ENCODE data around the gene ARID5B.

The ARID5B gene

DNA sequence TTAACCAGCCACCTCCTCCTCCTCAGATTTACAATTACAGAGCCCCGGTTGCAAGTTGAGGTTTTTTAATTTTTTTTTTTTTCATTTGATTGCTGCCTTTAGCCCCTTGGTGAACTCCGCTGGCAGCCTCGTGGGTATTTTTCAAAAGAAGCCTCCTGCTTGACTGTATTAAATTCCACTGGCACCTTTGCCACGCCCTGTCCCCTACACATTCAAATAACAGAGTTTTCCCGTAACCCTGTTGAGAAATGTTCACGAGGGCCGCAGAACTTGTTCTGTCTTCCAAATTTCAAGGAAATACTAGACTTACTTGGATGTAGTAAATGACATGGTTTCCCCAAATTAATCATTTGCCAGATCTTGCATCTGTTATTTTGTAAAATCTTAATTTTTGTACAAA is 167.0 kb downstream of the ARID5B start:
- Histone ChIP-seq H3K36me3 (replicated peaks; ENCODE audit: insufficient read depth, low read length) (peaks cover 20% of the 10 kb centered on the region), H3K4me2 (ENCODE audit: low read depth, low read length) (no peak overlapping the region), H3K27me3 (replicated peaks; ENCODE audit: insufficient read depth, low read length) (no peaks in the 10 kb centered on the region)

DNA sequence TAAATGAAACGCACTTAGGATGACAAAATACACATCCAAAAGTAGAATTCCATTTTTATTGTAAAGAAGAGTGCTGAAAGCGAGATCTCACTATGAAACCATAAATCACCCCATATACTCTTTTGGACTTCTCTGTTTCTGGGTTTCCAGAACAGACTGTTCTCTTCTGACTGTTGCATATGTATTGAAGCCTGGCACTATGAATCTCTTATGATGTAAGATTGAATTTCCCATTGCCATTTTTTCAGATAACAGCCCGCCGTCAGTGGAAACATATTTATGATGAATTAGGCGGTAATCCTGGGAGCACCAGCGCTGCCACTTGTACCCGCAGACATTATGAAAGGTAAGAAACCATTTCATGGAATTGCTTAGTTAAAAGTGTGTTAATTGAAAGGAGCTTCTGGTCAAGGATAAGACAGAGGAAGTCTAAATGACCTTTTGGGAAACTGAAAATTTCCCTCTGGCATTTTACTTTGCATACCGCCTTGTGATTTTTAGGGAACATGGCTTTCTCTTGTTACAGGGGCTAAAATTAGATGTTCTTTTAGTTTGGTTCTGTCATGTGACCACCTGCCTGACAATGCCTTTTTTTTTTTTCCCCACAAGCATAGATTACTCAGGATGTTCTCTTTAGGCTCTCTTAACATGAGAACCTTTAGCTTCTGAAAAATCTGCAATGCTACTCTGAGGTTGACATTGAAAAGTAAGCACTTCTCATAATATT is 168.1 kb downstream of the ARID5B start:
- Histone ChIP-seq H3F3A (ENCODE audit: insufficient read depth, low read length) (no peaks in the 10 kb centered on the region; the same call in 1 of the 2 replicates), H3K9ac (ENCODE audit: low read length) (no peak overlapping the region), H2AFZ (ENCODE audit: low read length) (no peak overlapping the region), H3K9me2 (replicated peaks; ENCODE audit: insufficient read depth, low read length) (no peaks in the 10 kb centered on the region), H3K36me3 (replicated peaks; ENCODE audit: insufficient read depth, low read length) (peaks cover 25% of the 10 kb centered on the region), H3K4me3 (ENCODE audit: low read length) (no peak overlapping the region), H3K27me3 (replicated peaks; ENCODE audit: insufficient read depth, low read length) (no peaks in the 10 kb centered on the region), H3K9me3 (replicated peaks; ENCODE audit: insufficient read depth, low read length) (no peaks in the 10 kb centered on the region), H3K4me2 (ENCODE audit: low read depth, low read length) (no peak overlapping the region), H3K79me2 (ENCODE audit: low read length) (peaks cover 91% of the 10 kb centered on the region), H3K4me1 (ENCODE audit: low read length) (no peaks in the 10 kb centered on the region), H3K27ac (ENCODE audit: low read length) (no peak overlapping the region), H4K20me1 (ENCODE audit: insufficient read depth, low read length) (no peaks in the 10 kb centered on the region)
- DNase-seq: no peak
- TF ChIP-seq EZH2phosphoT487 (IDR thresholded peaks at IDR 0.05; ENCODE audit: low read length) (no peak), EZH2 (optimal IDR thresholded peaks at IDR 0.05; ENCODE audit: low read depth, low read length) (no peak)
- TF ChIP-seq, protein P1, sequence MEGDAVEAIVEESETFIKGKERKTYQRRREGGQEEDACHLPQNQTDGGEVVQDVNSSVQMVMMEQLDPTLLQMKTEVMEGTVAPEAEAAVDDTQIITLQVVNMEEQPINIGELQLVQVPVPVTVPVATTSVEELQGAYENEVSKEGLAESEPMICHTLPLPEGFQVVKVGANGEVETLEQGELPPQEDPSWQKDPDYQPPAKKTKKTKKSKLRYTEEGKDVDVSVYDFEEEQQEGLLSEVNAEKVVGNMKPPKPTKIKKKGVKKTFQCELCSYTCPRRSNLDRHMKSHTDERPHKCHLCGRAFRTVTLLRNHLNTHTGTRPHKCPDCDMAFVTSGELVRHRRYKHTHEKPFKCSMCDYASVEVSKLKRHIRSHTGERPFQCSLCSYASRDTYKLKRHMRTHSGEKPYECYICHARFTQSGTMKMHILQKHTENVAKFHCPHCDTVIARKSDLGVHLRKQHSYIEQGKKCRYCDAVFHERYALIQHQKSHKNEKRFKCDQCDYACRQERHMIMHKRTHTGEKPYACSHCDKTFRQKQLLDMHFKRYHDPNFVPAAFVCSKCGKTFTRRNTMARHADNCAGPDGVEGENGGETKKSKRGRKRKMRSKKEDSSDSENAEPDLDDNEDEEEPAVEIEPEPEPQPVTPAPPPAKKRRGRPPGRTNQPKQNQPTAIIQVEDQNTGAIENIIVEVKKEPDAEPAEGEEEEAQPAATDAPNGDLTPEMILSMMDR (IDR thresholded peaks at IDR 0.05; ENCODE audit: low read length): no peak

More for the DNA sequence above, 167.0 kb downstream of the ARID5B start:
- no peaks in the 10 kb centered on the region for H3K9me2 ChIP-seq (replicated peaks; ENCODE audit: insufficient read depth, low read length)
- peaks cover 91% of the 10 kb centered on the region for H3K79me2 ChIP-seq (ENCODE audit: low read length)
- H3K4me3 ChIP-seq (ENCODE audit: low read length): no peak overlapping the region
- H3K9me3 ChIP-seq (replicated peaks; ENCODE audit: insufficient read depth, low read length): no peaks in the 10 kb centered on the region
- no peak overlapping the region for H2AFZ ChIP-seq (ENCODE audit: low read length)
- no peaks in the 10 kb centered on the region for H3K4me1 ChIP-seq (ENCODE audit: low read length)
- TF ChIP-seq, protein P1 (IDR thresholded peaks at IDR 0.05; ENCODE audit: low read length): no peak
- TF ChIP-seq EZH2phosphoT487 (IDR thresholded peaks at IDR 0.05; ENCODE audit: low read length) (no peak), EZH2 (optimal IDR thresholded peaks at IDR 0.05; ENCODE audit: low read depth, low read length) (no peak)
- no peak overlapping the region for H3K27ac ChIP-seq (ENCODE audit: low read length)
- no peaks in the 10 kb centered on the region for H4K20me1 ChIP-seq (ENCODE audit: insufficient read depth, low read length)
- H3F3A ChIP-seq (ENCODE audit: insufficient read depth, low read length): no peaks in the 10 kb centered on the region; the same call in 1 of the 2 replicates
- DNase-seq: no peak
- H3K9ac ChIP-seq (ENCODE audit: low read length): no peak overlapping the region

DNA sequence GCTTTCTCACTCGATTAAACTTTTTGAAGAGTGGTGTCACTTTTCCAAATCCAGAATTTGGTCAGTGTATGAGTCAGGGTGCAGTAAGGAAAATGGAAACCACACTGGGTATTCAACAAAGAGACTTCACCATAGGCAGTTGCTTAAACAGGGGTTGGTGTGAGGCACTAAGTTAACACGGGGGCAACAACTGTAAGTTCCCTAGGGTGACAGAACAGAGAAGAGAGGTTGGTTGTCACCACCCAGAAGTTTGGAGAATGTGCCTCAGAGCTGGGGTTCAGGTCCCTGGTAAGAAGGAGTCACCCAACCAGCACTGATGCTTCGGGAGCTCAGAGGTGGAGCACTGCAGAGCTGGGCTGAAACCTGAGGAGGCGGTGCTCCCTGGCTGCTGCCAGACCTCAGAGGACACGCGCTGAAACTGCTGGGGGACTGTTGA is 170.4 kb downstream of the ARID5B start:
- peaks cover 96% of the 10 kb centered on the region for H3K79me2 ChIP-seq (ENCODE audit: low read length)
- no peaks in the 10 kb centered on the region for H3K9me3 ChIP-seq (replicated peaks; ENCODE audit: insufficient read depth, low read length)
- no peak for DNase-seq
- no peaks in the 10 kb centered on the region for H4K20me1 ChIP-seq (ENCODE audit: insufficient read depth, low read length)
- no peak overlapping the region for H3K9ac ChIP-seq (ENCODE audit: low read length)
- H3K9me2 ChIP-seq (replicated peaks; ENCODE audit: insufficient read depth, low read length): no peaks in the 10 kb centered on the region
- H3F3A ChIP-seq (ENCODE audit: insufficient read depth, low read length): no peaks in the 10 kb centered on the region; the same call in 1 of the 2 replicates
- no peaks in the 10 kb centered on the region for H3K27me3 ChIP-seq (replicated peaks; ENCODE audit: insufficient read depth, low read length)
- H3K27ac ChIP-seq (ENCODE audit: low read length): no peak overlapping the region
- H3K4me3 ChIP-seq (ENCODE audit: low read length): no peak overlapping the region
- H2AFZ ChIP-seq (ENCODE audit: low read length): no peak overlapping the region
- H3K4me2 ChIP-seq (ENCODE audit: low read depth, low read length): no peak overlapping the region
- TF ChIP-seq, protein P1 (IDR thresholded peaks at IDR 0.05; ENCODE audit: low read length): no peak
- no peak for TF ChIP-seq EZH2phosphoT487 (IDR thresholded peaks at IDR 0.05; ENCODE audit: low read length)
- TF ChIP-seq EZH2 (optimal IDR thresholded peaks at IDR 0.05; ENCODE audit: low read depth, low read length): no peak
- peaks cover 30% of the 10 kb centered on the region for H3K36me3 ChIP-seq (replicated peaks; ENCODE audit: insufficient read depth, low read length)
- no peaks in the 10 kb centered on the region for H3K4me1 ChIP-seq (ENCODE audit: low read length)
